Ectodermal cell (in vitro differentiated cells): ENCODE data around the gene LDLRAD4. TPM values are rescaled to one million over a fixed set of nuclear protein-coding genes. Genes with fewer than 3 reads are reported as not detected.

Source experiments
- H3K27ac ChIP-seq: 2 replicates; pipeline ENCODE4 v1.7.0; 2013; ENCODE audit warnings: mild to moderate bottlenecking, low read depth, low read length; ENCODE audit not compliant: insufficient read depth, poor library complexity, severe bottlenecking
- H3K27me3 ChIP-seq: 2 replicates; pipeline ENCODE4 v1.7.0; 2013; ENCODE audit warnings: mild to moderate bottlenecking, low read length; ENCODE audit not compliant: insufficient read depth, control insufficient read depth, poor library complexity, severe bottlenecking
- H3K36me3 ChIP-seq: one replicate; pipeline ENCODE4 v1.7.0; 2013; ENCODE audit warnings: low read length; ENCODE audit not compliant: control insufficient read depth, insufficient read depth
- H3K4me1 ChIP-seq: one replicate; pipeline ENCODE4 v1.7.0; 2013; ENCODE audit warnings: low read length; ENCODE audit not compliant: control insufficient read depth, insufficient read depth
- H3K4me3 ChIP-seq: 2 replicates; pipeline ENCODE4 v1.7.0; 2013; ENCODE audit warnings: low read depth, low read length, control low read depth; ENCODE audit not compliant: insufficient read depth
- H3K9me3 ChIP-seq: 2 replicates; pipeline ENCODE4 v1.7.0; 2013; ENCODE audit warnings: mild to moderate bottlenecking, low read length, moderate library complexity; ENCODE audit not compliant: control insufficient read depth
- WGBS, 2 experiments: methylation state at CpG; one replicate each; pipeline ENCODE4 v1.1.7; 2013; ENCODE audit warnings: missing lambda C conversion rate in 2 of 2; 5-methylcytosine and 5-hydroxymethylcytosine counted together
- polyA plus RNA-seq, 4 experiments: library from polyadenylated mRNA; stranded (reverse); fragments of 50-300 nt; gene quantifications; one replicate each; pipeline ENCODE4 v1.2.3, GENCODE V29; 2013

The LDLRAD4 gene
- 0.39 TPM for polyA plus RNA-seq (2013, experiment 1 of 4)
- 0.25 TPM for polyA plus RNA-seq (2013, experiment 2 of 4)
- 0.53 TPM for polyA plus RNA-seq (2013, experiment 3 of 4)
- polyA plus RNA-seq (2013, experiment 4 of 4) = 0.24 TPM

GRCh38 chr18:13218368-13218991 lies at the start of gene LDLRAD4:
Gene LDLRAD4, plus strand, starts transcription at chr18:13218760.
- H3K9me3 ChIP-seq = no peaks in the 10 kb centered on the region
- H3K27me3 ChIP-seq = peaks cover 63% of the 10 kb centered on the region
- peaks cover 18% of the 10 kb centered on the region for H3K4me1 ChIP-seq
- peak within 1 kb of the TSS; percentile 47 for H3K4me3 ChIP-seq
- 1% methylated on average over 57 of the region's 57 CpGs for WGBS, 2 experiments
- no peak within 1 kb of the TSS for H3K27ac ChIP-seq
- no peaks in the 10 kb centered on the region for H3K36me3 ChIP-seq

GRCh38 chr18:13173578-13174145 lies 44.9 kb upstream of the LDLRAD4 start:
- H3K4me3 ChIP-seq = no peak overlapping the region
- H3K27ac ChIP-seq = no peak overlapping the region
- H3K36me3 ChIP-seq = no peaks in the 10 kb centered on the region
- no peaks in the 10 kb centered on the region for H3K4me1 ChIP-seq
- WGBS, 2 experiments = 95% methylated on average over 14 of the region's 14 CpGs
- no peaks in the 10 kb centered on the region for H3K27me3 ChIP-seq
- no peaks in the 10 kb centered on the region for H3K9me3 ChIP-seq

- WGBS, 2 experiments = 79% methylated on average over 8 of the region's 8 CpGs
- no peak overlapping the region for H3K27ac ChIP-seq
- H3K36me3 ChIP-seq = no peaks in the 10 kb centered on the region
Measured at GRCh38 chr18:13175266-13175665, 43.3 kb upstream of the LDLRAD4 start.

GRCh38 chr18:13175754-13176210 lies 42.8 kb upstream of the LDLRAD4 start:
- H3K4me1 ChIP-seq = no peaks in the 10 kb centered on the region
- no peak overlapping the region for H3K27ac ChIP-seq
- H3K4me3 ChIP-seq = no peak overlapping the region
- H3K36me3 ChIP-seq = no peaks in the 10 kb centered on the region
- no peaks in the 10 kb centered on the region for H3K27me3 ChIP-seq
- 92 to 95% methylated on average over 6 of the region's 6 CpGs for WGBS, 2 experiments
- no peaks in the 10 kb centered on the region for H3K9me3 ChIP-seq

More at GRCh38 chr18:13175266-13175665, 43.3 kb upstream of the LDLRAD4 start:
- Histone ChIP-seq H3K9me3 (no peaks in the 10 kb centered on the region), H3K27me3 (no peaks in the 10 kb centered on the region), H3K4me3 (no peak overlapping the region), H3K4me1 (no peaks in the 10 kb centered on the region)

DNA sequence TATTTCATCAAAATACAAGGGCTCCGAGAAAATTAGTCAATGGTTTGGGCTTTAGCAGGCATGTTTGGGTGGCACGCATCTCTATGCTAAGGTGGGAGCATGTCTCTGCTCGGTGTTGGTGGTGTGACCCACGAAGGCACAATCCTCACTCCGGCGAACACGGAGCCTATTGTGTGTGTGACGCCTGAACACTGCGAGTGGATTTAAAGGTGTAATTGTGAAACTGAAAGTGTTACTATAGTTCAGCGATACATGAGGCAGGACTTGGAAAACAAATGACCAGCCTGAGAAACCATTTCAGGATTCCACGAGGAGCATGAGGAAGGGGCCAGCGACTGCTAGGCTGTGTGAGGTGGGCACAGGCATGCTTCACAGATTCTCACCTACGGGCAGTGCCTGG lies 41.7 kb upstream of the LDLRAD4 start:
- Histone ChIP-seq H3K27ac (no peak overlapping the region), H3K36me3 (no peaks in the 10 kb centered on the region), H3K4me3 (no peak overlapping the region), H3K9me3 (no peaks in the 10 kb centered on the region), H3K4me1 (no peaks in the 10 kb centered on the region), H3K27me3 (no peaks in the 10 kb centered on the region)
- 95% methylated on average over 13 of the region's 13 CpGs for WGBS, 2 experiments

GRCh38 chr18:13178197-13178596 lies 40.4 kb upstream of the LDLRAD4 start:
- H3K4me3 ChIP-seq = no peak overlapping the region
- WGBS, 2 experiments = 77 to 87% methylated on average over 7 of the region's 7 CpGs

GRCh38 chr18:13178976-13179375 lies 39.6 kb upstream of the LDLRAD4 start:
- no peaks in the 10 kb centered on the region for H3K36me3 ChIP-seq
- no peaks in the 10 kb centered on the region for H3K4me1 ChIP-seq
- H3K27me3 ChIP-seq = no peaks in the 10 kb centered on the region
- H3K9me3 ChIP-seq = no peaks in the 10 kb centered on the region
- WGBS, 2 experiments = 86 to 97% methylated on average over 4 of the region's 4 CpGs
- H3K27ac ChIP-seq = no peak overlapping the region
- H3K4me3 ChIP-seq = no peak overlapping the region

More at GRCh38 chr18:13178197-13178596, 40.4 kb upstream of the LDLRAD4 start:
- Histone ChIP-seq H3K4me1 (no peaks in the 10 kb centered on the region), H3K9me3 (no peaks in the 10 kb centered on the region), H3K36me3 (no peaks in the 10 kb centered on the region), H3K27me3 (no peaks in the 10 kb centered on the region), H3K27ac (no peak overlapping the region)

DNA sequence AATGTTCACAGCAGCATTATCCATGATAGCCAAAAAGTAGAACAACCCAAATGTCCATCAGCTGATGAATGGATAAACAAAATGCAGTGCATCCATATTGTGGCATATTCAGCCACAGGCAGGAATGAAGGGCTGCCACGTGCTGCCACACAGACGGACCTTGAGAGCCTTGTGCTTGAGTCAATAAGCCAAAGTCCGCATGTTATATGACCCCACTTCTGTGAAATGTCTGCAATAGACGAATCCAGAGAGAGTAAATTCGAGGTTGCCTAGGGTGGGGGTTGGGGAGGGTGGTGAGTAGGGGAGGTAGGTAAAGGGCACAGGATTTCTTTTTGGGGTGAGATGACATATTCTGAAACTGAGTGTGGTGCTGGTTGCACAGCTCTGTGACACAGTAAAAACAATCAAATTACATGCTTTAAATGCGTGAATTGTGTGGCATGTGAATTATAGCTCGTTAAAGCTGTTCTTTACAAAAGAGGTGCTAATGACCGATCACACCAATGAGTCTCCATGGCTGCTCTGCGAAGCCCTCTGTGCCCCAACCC lies 38.9 kb upstream of the LDLRAD4 start:
- no peaks in the 10 kb centered on the region for H3K9me3 ChIP-seq

GRCh38 chr18:13180614-13181375 lies 37.8 kb upstream of the LDLRAD4 start:
- 68 to 74% methylated on average over 5 to 6 of the region's 6 CpGs for WGBS, 2 experiments
- Histone ChIP-seq H3K27ac (no peak overlapping the region), H3K4me3 (no peak overlapping the region), H3K27me3 (no peaks in the 10 kb centered on the region), H3K36me3 (no peaks in the 10 kb centered on the region), H3K9me3 (no peaks in the 10 kb centered on the region), H3K4me1 (no peaks in the 10 kb centered on the region)

More for the DNA sequence above, 38.9 kb upstream of the LDLRAD4 start:
- Histone ChIP-seq H3K27me3 (no peaks in the 10 kb centered on the region), H3K27ac (no peak overlapping the region), H3K36me3 (no peaks in the 10 kb centered on the region), H3K4me1 (no peaks in the 10 kb centered on the region), H3K4me3 (no peak overlapping the region)
- 91 to 92% methylated on average over 9 of the region's 9 CpGs for WGBS, 2 experiments

DNA sequence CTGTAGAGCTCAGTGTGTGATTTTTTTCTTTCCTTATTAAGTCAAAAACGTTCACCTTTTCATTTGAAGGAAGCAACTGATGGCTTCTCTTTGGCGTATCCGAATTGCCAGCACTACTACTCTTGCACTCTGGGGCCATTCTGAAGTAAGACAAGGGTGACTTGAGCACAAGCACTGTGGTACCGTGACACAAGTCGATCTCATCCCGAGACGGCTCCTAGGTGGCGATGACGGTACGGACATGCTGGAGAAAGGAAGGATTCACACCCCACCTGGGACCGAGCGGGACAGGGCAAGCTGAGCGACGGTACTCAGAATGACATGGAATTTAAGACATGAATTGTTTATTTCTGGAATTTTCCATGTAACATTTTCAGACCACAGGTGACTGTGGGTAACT lies 36.8 kb upstream of the LDLRAD4 start:
- H3K4me3 ChIP-seq = no peak overlapping the region
- no peaks in the 10 kb centered on the region for H3K4me1 ChIP-seq
- H3K27me3 ChIP-seq = no peaks in the 10 kb centered on the region
- no peaks in the 10 kb centered on the region for H3K9me3 ChIP-seq
- H3K27ac ChIP-seq = no peak overlapping the region
- no peaks in the 10 kb centered on the region for H3K36me3 ChIP-seq
- WGBS, 2 experiments = 89 to 94% methylated on average over 14 of the region's 14 CpGs
